ENCODE measurements around the gene ADAM17.

DNA sequence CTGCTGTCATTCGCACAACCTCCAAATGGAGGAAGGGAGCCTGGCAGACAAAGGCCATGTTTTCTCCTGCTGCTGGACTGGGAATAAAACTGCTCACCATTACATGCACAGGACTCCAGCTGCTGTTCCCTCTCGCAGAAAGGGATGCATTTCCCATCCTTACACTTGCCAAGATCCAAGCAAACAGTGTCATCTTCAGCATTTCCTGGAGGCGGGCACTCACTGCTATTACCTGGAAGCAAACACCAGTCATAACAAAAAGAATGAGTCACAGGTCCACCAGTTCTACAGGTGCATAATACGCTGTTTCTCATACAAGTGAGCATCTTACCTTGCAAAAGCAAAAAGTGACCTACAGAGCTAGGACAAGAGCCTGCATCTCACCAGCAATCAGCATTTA lies 58.6 kb downstream of the ADAM17 start:
- no peak for TF ChIP-seq CTCF (conservative IDR thresholded peaks at IDR 0.05)
- no peak for TF ChIP-seq ZFX (IDR thresholded peaks at IDR 0.05)

Measured in C4-2B (cell line).